Measurements from ENCODE around the gene IQSEC1. TPM values are rescaled to one million over a fixed set of nuclear protein-coding genes. Genes with fewer than 3 reads are reported as not detected.

The IQSEC1 gene
- polyA plus RNA-seq, 1 experiment, result 4.8 TPM

GRCh38 chr3:13103416-13104058 is 30.3 kb upstream of the IQSEC1 start:
- DNase-seq (ENCODE audit: low read depth), result no peak
- Histone ChIP-seq H3K27me3 (ENCODE audit: control insufficient read depth, insufficient read depth, low read length) (peaks cover 6% of the 10 kb centered on the region; the same call in 1 of the 2 replicates), H3K4me3 (ENCODE audit: low read depth, low read length) (no peak overlapping the region), H3K36me3 (ENCODE audit: control insufficient read depth, insufficient read depth, low read length) (no peaks in the 10 kb centered on the region)
- ChIA-PET POLR2A (no interaction called here), CTCF (interaction anchor here (4.9 kb wide), 1 partner anchor 11 kb away, joined by 30 read pairs; no protein-coding TSS in a partner anchor)
- no peak for TF ChIP-seq CTCF (IDR thresholded peaks at IDR 0.05; ENCODE audit: insufficient read depth, low read depth, low read length)

GRCh38 chr3:13102386-13103345 is 29.4 kb upstream of the IQSEC1 start:
- Histone ChIP-seq H3K36me3 (ENCODE audit: control insufficient read depth, insufficient read depth, low read length) (no peaks in the 10 kb centered on the region), H3K4me3 (ENCODE audit: low read depth, low read length) (no peak overlapping the region), H3K27me3 (ENCODE audit: control insufficient read depth, insufficient read depth, low read length) (peaks cover 6% of the 10 kb centered on the region; the same call in 1 of the 2 replicates)
- ChIA-PET CTCF (interaction anchor here (4.9 kb wide), 1 partner anchor 11 kb away, joined by 30 read pairs; no protein-coding TSS in a partner anchor), POLR2A (no interaction called here)
- DNase-seq (ENCODE audit: low read depth), result no peak
- no peak for TF ChIP-seq CTCF (IDR thresholded peaks at IDR 0.05; ENCODE audit: insufficient read depth, low read depth, low read length)

GRCh38 chr3:13099707-13100106 is 26.5 kb upstream of the IQSEC1 start:
- peaks cover 12% of the 10 kb centered on the region; the same call in 1 of the 2 replicates for H3K27me3 ChIP-seq (ENCODE audit: control insufficient read depth, insufficient read depth, low read length)
- ChIA-PET POLR2A (no interaction called here), CTCF (interaction anchor here (1.2 to 4.9 kb wide), 3 partner anchors 8 to 353 kb away, joined by 3 to 30 read pairs (median 4); no protein-coding TSS in a partner anchor)
- TF ChIP-seq CTCF (IDR thresholded peaks at IDR 0.05; ENCODE audit: insufficient read depth, low read depth, low read length), result no peak
- H3K36me3 ChIP-seq (ENCODE audit: control insufficient read depth, insufficient read depth, low read length), result no peaks in the 10 kb centered on the region
- DNase-seq (ENCODE audit: low read depth), result no peak
- H3K4me3 ChIP-seq (ENCODE audit: low read depth, low read length), result no peak overlapping the region

GRCh38 chr3:13098192-13098988 is 25.2 kb upstream of the IQSEC1 start:
- CTCF ChIA-PET, result interaction anchor here (1.2 to 1.3 kb wide), 2 partner anchors 8 to 354 kb away, joined by 3 to 4 read pairs; no protein-coding TSS in a partner anchor
- peaks cover 12% of the 10 kb centered on the region; the same call in 1 of the 2 replicates for H3K27me3 ChIP-seq (ENCODE audit: control insufficient read depth, insufficient read depth, low read length)
- TF ChIP-seq CTCF (IDR thresholded peaks at IDR 0.05; ENCODE audit: insufficient read depth, low read depth, low read length), result no peak
- POLR2A ChIA-PET, result no interaction called here
- no peak for DNase-seq (ENCODE audit: low read depth)
- no peaks in the 10 kb centered on the region for H3K36me3 ChIP-seq (ENCODE audit: control insufficient read depth, insufficient read depth, low read length)
- H3K4me3 ChIP-seq (ENCODE audit: low read depth, low read length), result no peak overlapping the region

Data from BJ (cell line).